DND-41 (cell line): Measurements from ENCODE around the gene PDIA5.

Source experiments
- ATAC-seq: fragments of 200-7000 bp; cut with Tn5 transposase; 3 replicates; pipeline ENCODE4 v1.9.1; 2021; ENCODE audit warnings: low read depth; ENCODE audit not compliant: insufficient read depth
- DNase-seq: peaks from one replicate; pipeline ENCODE4 v3.0.0-alpha.2; 2020
- H2AFZ ChIP-seq: 2 replicates; pipeline ENCODE4 v1.6.0; 2012; ENCODE audit warnings: low read depth, low read length
- H3K27ac ChIP-seq: 2 replicates; pipeline ENCODE4 v1.5.1; 2012; ENCODE audit warnings: low read length, inconsistent platforms
- H3K27me3 ChIP-seq: fragments of 200-600 bp; sonication (generic); 2 replicates; pipeline ENCODE4 v1.6.0; 2012; ENCODE audit warnings: low read length, mild to moderate bottlenecking, inconsistent platforms; ENCODE audit not compliant: insufficient read depth, poor library complexity
- H3K36me3 ChIP-seq: 2 replicates; pipeline ENCODE4 v1.5.1; 2012; ENCODE audit warnings: low read length, inconsistent platforms; ENCODE audit not compliant: insufficient read depth
- H3K4me1 ChIP-seq: 2 replicates; pipeline ENCODE4 v1.5.1; 2012; ENCODE audit warnings: mild to moderate bottlenecking, low read length; ENCODE audit not compliant: insufficient read depth
- H3K4me2 ChIP-seq: 2 replicates; pipeline ENCODE4 v1.6.0; 2012; ENCODE audit warnings: mild to moderate bottlenecking, moderate library complexity, low read length, inconsistent platforms; ENCODE audit not compliant: insufficient read depth
- H3K4me3 ChIP-seq, 2 experiments: fragments of 200-600 bp in 1 of 2; shearing (Covaris generic) in 1 of 2; 2 replicates each; pipeline ENCODE4 v1.5.1; 2012 to 2016; ENCODE audit warnings: inconsistent platforms in 2 of 2, low read length in 2 of 2, mild to moderate bottlenecking in 2 of 2, low read depth in 1 of 2, moderate library complexity in 1 of 2
- H3K79me2 ChIP-seq: 2 replicates; pipeline ENCODE4 v1.6.0; 2012; ENCODE audit warnings: low read length, inconsistent platforms; ENCODE audit not compliant: insufficient read depth
- H3K9ac ChIP-seq: 2 replicates; pipeline ENCODE4 v1.6.0; 2012; ENCODE audit warnings: low read depth, mild to moderate bottlenecking, inconsistent platforms, low read length, moderate library complexity
- H3K9me3 ChIP-seq: 2 replicates; pipeline ENCODE4 v1.5.1; 2012; ENCODE audit warnings: low read length, moderate library complexity, mild to moderate bottlenecking, inconsistent platforms; ENCODE audit not compliant: insufficient read depth, severe bottlenecking
- H4K20me1 ChIP-seq: 2 replicates; pipeline ENCODE4 v1.6.0; 2012; ENCODE audit warnings: low read length; ENCODE audit not compliant: insufficient read depth
- EZH2 ChIP-seq: IDR thresholded peaks from 3 replicates; pipeline ENCODE4 v1.6.1; 2012; ENCODE audit warnings: borderline replicate concordance, low read depth, mild to moderate bottlenecking, moderate library complexity, low read length, inconsistent platforms; ENCODE audit not compliant: severe bottlenecking
- TF ChIP-seq, protein P1 (sequence below): IDR thresholded peaks from 2 replicates; pipeline ENCODE4 v1.5.1; 2012; ENCODE audit warnings: borderline replicate concordance, low read length, moderate library complexity, mild to moderate bottlenecking; ENCODE audit not compliant: poor library complexity, severe bottlenecking; ENCODE audit errors: extremely low read depth

The PDIA5 gene

DNA sequence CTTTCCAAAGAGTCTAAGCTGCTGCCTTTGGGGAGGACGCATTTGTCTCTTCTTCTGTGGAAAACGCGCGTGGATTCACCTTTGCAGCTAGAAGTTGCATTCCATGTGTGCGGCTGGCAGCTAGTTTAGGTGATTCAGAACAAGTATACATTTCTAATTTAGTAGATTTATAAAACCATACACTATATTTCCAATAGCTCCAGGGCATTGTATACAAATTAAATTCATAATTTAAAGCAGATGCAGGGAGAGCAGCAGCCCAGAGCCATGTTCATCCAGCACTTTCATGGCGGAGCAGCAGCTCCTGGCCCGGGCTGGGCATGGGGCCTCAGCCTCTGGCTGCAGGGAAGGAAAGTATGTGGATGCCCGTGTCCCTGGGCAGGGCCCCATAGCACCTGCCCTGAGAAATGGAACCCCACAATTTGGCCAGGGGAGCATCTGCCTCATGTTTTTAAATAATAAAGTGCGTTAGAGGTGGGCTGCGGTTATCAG is 92.1 kb downstream of the PDIA5 start:
- Histone ChIP-seq H4K20me1 (no peaks in the 10 kb centered on the region), H3K4me1 (no peaks in the 10 kb centered on the region), H3K4me2 (no peak overlapping the region), H3K36me3 (peaks cover 40% of the 10 kb centered on the region), H3K9ac (no peak overlapping the region), H2AFZ (no peak overlapping the region), H3K27ac (no peak overlapping the region), H3K9me3 (no peaks in the 10 kb centered on the region), H3K4me3 (no peak overlapping the region), H3K79me2 (no peaks in the 10 kb centered on the region), H3K27me3 (no peaks in the 10 kb centered on the region)
- DNase-seq (no peak), ATAC-seq (no peak)
- TF ChIP-seq, protein P1, sequence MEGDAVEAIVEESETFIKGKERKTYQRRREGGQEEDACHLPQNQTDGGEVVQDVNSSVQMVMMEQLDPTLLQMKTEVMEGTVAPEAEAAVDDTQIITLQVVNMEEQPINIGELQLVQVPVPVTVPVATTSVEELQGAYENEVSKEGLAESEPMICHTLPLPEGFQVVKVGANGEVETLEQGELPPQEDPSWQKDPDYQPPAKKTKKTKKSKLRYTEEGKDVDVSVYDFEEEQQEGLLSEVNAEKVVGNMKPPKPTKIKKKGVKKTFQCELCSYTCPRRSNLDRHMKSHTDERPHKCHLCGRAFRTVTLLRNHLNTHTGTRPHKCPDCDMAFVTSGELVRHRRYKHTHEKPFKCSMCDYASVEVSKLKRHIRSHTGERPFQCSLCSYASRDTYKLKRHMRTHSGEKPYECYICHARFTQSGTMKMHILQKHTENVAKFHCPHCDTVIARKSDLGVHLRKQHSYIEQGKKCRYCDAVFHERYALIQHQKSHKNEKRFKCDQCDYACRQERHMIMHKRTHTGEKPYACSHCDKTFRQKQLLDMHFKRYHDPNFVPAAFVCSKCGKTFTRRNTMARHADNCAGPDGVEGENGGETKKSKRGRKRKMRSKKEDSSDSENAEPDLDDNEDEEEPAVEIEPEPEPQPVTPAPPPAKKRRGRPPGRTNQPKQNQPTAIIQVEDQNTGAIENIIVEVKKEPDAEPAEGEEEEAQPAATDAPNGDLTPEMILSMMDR, result no peak
- TF ChIP-seq EZH2, result no peak

DNA sequence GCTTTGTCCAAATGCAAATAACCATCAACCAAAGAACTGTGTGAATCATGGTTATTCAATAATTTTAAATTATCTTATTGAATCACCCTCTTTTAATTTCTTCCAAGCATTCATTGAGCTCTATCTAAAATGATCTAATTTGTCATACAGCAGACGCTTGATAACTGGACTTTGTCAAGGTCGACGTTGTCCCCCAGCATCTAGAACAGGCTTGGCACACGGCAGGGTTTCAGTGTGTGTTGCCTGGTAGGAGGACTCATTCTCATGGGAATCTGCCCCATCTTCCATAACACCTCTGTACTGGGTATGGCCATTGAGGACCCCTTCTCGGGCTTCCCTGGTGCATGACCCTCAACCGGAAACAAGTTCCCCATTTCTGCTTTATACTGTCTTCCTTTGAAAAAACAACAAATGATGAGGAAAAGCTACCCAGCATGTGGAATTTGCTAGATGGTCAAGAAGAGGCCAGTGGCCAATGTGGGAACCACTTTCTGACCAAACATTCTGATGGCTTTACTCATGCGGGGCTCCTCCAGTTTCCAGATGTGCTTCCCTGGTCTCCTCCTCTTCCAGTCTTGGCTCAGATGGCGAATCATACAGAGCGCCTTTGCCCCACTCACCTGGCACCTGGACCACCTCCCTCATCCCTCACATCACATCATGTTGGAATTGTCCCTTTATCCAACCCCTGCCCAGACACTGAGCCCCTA is 93.3 kb downstream of the PDIA5 start:
- no peaks in the 10 kb centered on the region for H3K79me2 ChIP-seq
- H4K20me1 ChIP-seq, result no peaks in the 10 kb centered on the region
- no peak overlapping the region for H3K4me3 ChIP-seq
- H3K36me3 ChIP-seq, result peaks cover 48% of the 10 kb centered on the region
- no peaks in the 10 kb centered on the region for H3K27me3 ChIP-seq
- no peak overlapping the region for H3K4me2 ChIP-seq
- no peaks in the 10 kb centered on the region for H3K4me1 ChIP-seq
- no peak overlapping the region for H3K9ac ChIP-seq
- no peak overlapping the region for H3K27ac ChIP-seq
- H3K9me3 ChIP-seq, result peaks cover under 1% of the 10 kb centered on the region
- ATAC-seq, result no peak
- no peak for TF ChIP-seq EZH2
- TF ChIP-seq, protein P1, result no peak
- no peak for DNase-seq
- no peak overlapping the region for H2AFZ ChIP-seq

DNA sequence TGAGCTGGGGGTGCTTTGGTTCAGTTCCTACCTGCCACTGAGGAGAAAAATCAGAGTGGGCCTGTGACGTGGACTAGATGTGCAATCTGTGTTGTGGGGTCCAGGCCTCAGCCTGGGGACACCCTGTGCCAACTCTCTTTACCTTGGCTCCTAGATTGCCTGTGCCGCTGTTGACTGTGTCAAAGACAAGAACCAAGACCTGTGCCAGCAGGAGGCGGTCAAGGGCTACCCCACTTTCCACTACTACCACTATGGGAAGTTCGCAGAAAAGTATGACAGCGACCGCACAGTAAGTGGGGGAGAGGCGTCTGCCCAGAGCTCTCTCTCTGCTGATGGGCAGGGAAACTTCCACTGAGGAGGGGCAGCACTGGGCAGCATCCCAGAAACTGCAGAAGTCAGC is 94.3 kb downstream of the PDIA5 start:
- Histone ChIP-seq H3K9me3 (peaks cover 2% of the 10 kb centered on the region), H3K4me2 (no peak overlapping the region), H4K20me1 (no peaks in the 10 kb centered on the region), H3K27ac (no peak overlapping the region), H2AFZ (no peak overlapping the region), H3K4me1 (no peaks in the 10 kb centered on the region), H3K9ac (no peak overlapping the region), H3K4me3 (no peak overlapping the region), H3K79me2 (no peaks in the 10 kb centered on the region), H3K27me3 (no peaks in the 10 kb centered on the region), H3K36me3 (peaks cover 45% of the 10 kb centered on the region)
- TF ChIP-seq EZH2, result no peak
- TF ChIP-seq, protein P1, result peak; percentile 27
- ATAC-seq (0 out of 3 replicates have a peak, but pooled peaks have one; percentile 17), DNase-seq (no peak)
